ENCODE data around the gene GNAL.
A peak's percentile ranks its signal among the peaks of the same experiment; 100 is the strongest.

DNA sequence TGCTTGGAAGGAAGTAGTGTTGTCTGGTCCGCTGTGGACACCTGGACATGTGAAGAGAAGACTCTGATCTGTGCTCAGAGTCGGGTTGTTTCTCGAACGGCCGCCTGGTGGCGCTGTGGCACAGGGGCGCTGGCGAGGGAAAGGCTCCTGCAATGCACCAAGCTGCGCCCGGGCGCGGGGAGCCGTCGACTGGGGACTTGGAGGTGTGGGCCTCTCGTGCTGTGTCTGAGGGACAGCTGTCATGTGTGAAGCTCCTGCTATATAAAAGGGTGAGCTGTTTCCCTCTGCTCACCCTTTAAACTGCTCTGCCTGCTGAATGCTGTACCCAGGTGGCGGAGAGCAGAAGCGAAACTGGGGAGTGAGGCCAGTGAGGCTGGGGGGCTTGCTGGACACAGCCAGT lies 44.0 kb downstream of the GNAL start:
- TF ChIP-seq, protein P1, sequence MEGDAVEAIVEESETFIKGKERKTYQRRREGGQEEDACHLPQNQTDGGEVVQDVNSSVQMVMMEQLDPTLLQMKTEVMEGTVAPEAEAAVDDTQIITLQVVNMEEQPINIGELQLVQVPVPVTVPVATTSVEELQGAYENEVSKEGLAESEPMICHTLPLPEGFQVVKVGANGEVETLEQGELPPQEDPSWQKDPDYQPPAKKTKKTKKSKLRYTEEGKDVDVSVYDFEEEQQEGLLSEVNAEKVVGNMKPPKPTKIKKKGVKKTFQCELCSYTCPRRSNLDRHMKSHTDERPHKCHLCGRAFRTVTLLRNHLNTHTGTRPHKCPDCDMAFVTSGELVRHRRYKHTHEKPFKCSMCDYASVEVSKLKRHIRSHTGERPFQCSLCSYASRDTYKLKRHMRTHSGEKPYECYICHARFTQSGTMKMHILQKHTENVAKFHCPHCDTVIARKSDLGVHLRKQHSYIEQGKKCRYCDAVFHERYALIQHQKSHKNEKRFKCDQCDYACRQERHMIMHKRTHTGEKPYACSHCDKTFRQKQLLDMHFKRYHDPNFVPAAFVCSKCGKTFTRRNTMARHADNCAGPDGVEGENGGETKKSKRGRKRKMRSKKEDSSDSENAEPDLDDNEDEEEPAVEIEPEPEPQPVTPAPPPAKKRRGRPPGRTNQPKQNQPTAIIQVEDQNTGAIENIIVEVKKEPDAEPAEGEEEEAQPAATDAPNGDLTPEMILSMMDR (IDR thresholded peaks at IDR 0.05), result peak; percentile 83 to 89 (median 84)
- peak in 1 of 2 donors; percentile 27 for TF ChIP-seq POLR2AphosphoS5 (IDR thresholded peaks at IDR 0.05)
